Endothelial cell (in vitro differentiated cells): Measurements from ENCODE around the gene ADAMTSL2. TPM values are rescaled to one million over a fixed set of nuclear protein-coding genes. Genes with fewer than 3 reads are reported as not detected.

ENCODE experiments used
- DNase-seq: peaks from one replicate; pipeline ENCODE4 v3.0.0; 2021; ENCODE audit warnings: low spot score
- H3K27ac Mint-ChIP-seq: one replicate; pipeline ENCODE4 v1.8.0; 2021; ENCODE audit warnings: mixed read lengths, inconsistent platforms; ENCODE audit not compliant: unreplicated experiment
- H3K27me3 Mint-ChIP-seq: one replicate; pipeline ENCODE4 v1.8.0; 2021; ENCODE audit warnings: mild to moderate bottlenecking, moderate library complexity, mixed read lengths, inconsistent platforms; ENCODE audit not compliant: unreplicated experiment
- H3K36me3 Mint-ChIP-seq: one replicate; pipeline ENCODE4 v1.8.0; 2021; ENCODE audit warnings: mild to moderate bottlenecking, low read depth, mixed read lengths, inconsistent platforms; ENCODE audit not compliant: unreplicated experiment
- H3K4me1 Mint-ChIP-seq: one replicate; pipeline ENCODE4 v1.8.0; 2021; ENCODE audit warnings: mild to moderate bottlenecking, mixed read lengths, inconsistent platforms; ENCODE audit not compliant: unreplicated experiment
- H3K4me3 Mint-ChIP-seq: one replicate; pipeline ENCODE4 v1.8.0; 2021; ENCODE audit warnings: mild to moderate bottlenecking, mixed read lengths, inconsistent platforms; ENCODE audit not compliant: unreplicated experiment
- H3K9me3 Mint-ChIP-seq: one replicate; pipeline ENCODE4 v1.8.0; 2021; ENCODE audit warnings: mixed read lengths, inconsistent platforms; ENCODE audit not compliant: unreplicated experiment
- CTCF ChIP-seq: fragments of 200-600 bp; sonication (generic); IDR thresholded peaks from one replicate; pipeline ENCODE4 v1.5.0; 2021; ENCODE audit warnings: antibody characterized with exemption; ENCODE audit not compliant: unreplicated experiment
- total RNA-seq: library from RNA; stranded (reverse); fragmentation: NEBNext Ultra II Directional; extraction: Animal tissue kit (Norgen Biotek cat#: 25700); gene quantifications from one replicate; pipeline ENCODE4 v1.2.1, GENCODE V29; 2021; ENCODE audit not compliant: unreplicated experiment

ADAMTSL2 gene
- total RNA-seq, 1 donor from 2014 or later: 5.9 TPM

GRCh38 chr9:133564451-133565116 is 30.1 kb downstream of the ADAMTSL2 start:
- Mint-ChIP-seq H3K4me3 (no peak overlapping the region), H3K4me1 (peaks cover 12% of the 10 kb centered on the region), H3K9me3 (no peaks in the 10 kb centered on the region), H3K27ac (peak overlapping the region; percentile 42), H3K36me3 (peaks cover 4% of the 10 kb centered on the region), H3K27me3 (peaks cover 11% of the 10 kb centered on the region)
- DNase-seq: no peak
- no peak for TF ChIP-seq CTCF

GRCh38 chr9:133566382-133566781 is 31.9 kb downstream of the ADAMTSL2 start:
- peaks cover 4% of the 10 kb centered on the region for H3K36me3 Mint-ChIP-seq
- no peak for TF ChIP-seq CTCF
- no peak overlapping the region for H3K27ac Mint-ChIP-seq
- no peaks in the 10 kb centered on the region for H3K9me3 Mint-ChIP-seq
- H3K4me3 Mint-ChIP-seq: no peak overlapping the region
- DNase-seq: no peak
- peaks cover 11% of the 10 kb centered on the region for H3K27me3 Mint-ChIP-seq
- H3K4me1 Mint-ChIP-seq: peaks cover 10% of the 10 kb centered on the region

- peaks cover 10% of the 10 kb centered on the region for H3K4me1 Mint-ChIP-seq
- TF ChIP-seq CTCF: no peak
- no peaks in the 10 kb centered on the region for H3K36me3 Mint-ChIP-seq
- no peak overlapping the region for H3K4me3 Mint-ChIP-seq
- no peak for DNase-seq
- H3K27me3 Mint-ChIP-seq: peaks cover 7% of the 10 kb centered on the region
- H3K27ac Mint-ChIP-seq: no peak overlapping the region
- H3K9me3 Mint-ChIP-seq: no peaks in the 10 kb centered on the region
Measured at GRCh38 chr9:133566817-133567216, 32.3 kb downstream of the ADAMTSL2 start.

GRCh38 chr9:133568186-133568585 is 33.7 kb downstream of the ADAMTSL2 start:
- no peak for DNase-seq
- TF ChIP-seq CTCF: no peak
- Mint-ChIP-seq H3K36me3 (no peaks in the 10 kb centered on the region), H3K27me3 (peaks cover 11% of the 10 kb centered on the region), H3K4me1 (peaks cover 7% of the 10 kb centered on the region), H3K4me3 (no peak overlapping the region), H3K27ac (no peak overlapping the region), H3K9me3 (no peaks in the 10 kb centered on the region)

- Mint-ChIP-seq H3K27me3 (peaks cover 11% of the 10 kb centered on the region), H3K36me3 (no peaks in the 10 kb centered on the region), H3K27ac (no peak overlapping the region), H3K4me3 (no peak overlapping the region), H3K4me1 (peaks cover 3% of the 10 kb centered on the region), H3K9me3 (no peaks in the 10 kb centered on the region)
- TF ChIP-seq CTCF: no peak
- no peak for DNase-seq
Measured at GRCh38 chr9:133569121-133569785, 34.7 kb downstream of the ADAMTSL2 start.
